Neuron (in vitro differentiated cells): Measurements from ENCODE around the gene PHF8.

ENCODE experiments used
- H2AFZ ChIP-seq: one replicate; pipeline ENCODE4 v1.6.1; 2013; ENCODE audit warnings: low read depth, mild to moderate bottlenecking, inconsistent platforms, low read length, moderate library complexity
- H3K27me3 ChIP-seq: one replicate; pipeline ENCODE4 v1.6.1; 2013; ENCODE audit warnings: low read length; ENCODE audit not compliant: insufficient read depth
- H3K36me3 ChIP-seq: one replicate; pipeline ENCODE4 v1.6.1; 2013; ENCODE audit warnings: low read length; ENCODE audit not compliant: insufficient read depth
- H3K4me1 ChIP-seq: one replicate; pipeline ENCODE4 v1.6.1; 2013; ENCODE audit warnings: low read length; ENCODE audit not compliant: insufficient read depth
- H3K4me3 ChIP-seq: 2 replicates; pipeline ENCODE4 v1.5.1; 2013; ENCODE audit warnings: mild to moderate bottlenecking, low read length, moderate library complexity
- H3K9me3 ChIP-seq: one replicate; pipeline ENCODE4 v1.6.1; 2013; ENCODE audit warnings: low read length

The PHF8 gene

GRCh38 chrX:53990171-53990570 lies 54.1 kb downstream of the PHF8 start:
- H3K4me3 ChIP-seq, result no peak overlapping the region
- H3K27me3 ChIP-seq, result no peaks in the 10 kb centered on the region
- H3K4me1 ChIP-seq, result no peaks in the 10 kb centered on the region
- no peak overlapping the region for H2AFZ ChIP-seq
- peaks cover 21% of the 10 kb centered on the region for H3K36me3 ChIP-seq
- H3K9me3 ChIP-seq, result no peaks in the 10 kb centered on the region

- Histone ChIP-seq H3K4me1 (no peaks in the 10 kb centered on the region), H2AFZ (no peak overlapping the region), H3K27me3 (no peaks in the 10 kb centered on the region), H3K9me3 (no peaks in the 10 kb centered on the region), H3K4me3 (no peak overlapping the region), H3K36me3 (peaks cover 12% of the 10 kb centered on the region)
Measured at GRCh38 chrX:53984895-53985294, 59.4 kb downstream of the PHF8 start.

GRCh38 chrX:53974529-53974928 lies 69.7 kb downstream of the PHF8 start:
- no peak overlapping the region for H2AFZ ChIP-seq
- no peaks in the 10 kb centered on the region for H3K27me3 ChIP-seq
- H3K9me3 ChIP-seq, result peaks cover 8% of the 10 kb centered on the region
- H3K36me3 ChIP-seq, result peaks cover 11% of the 10 kb centered on the region
- no peak overlapping the region for H3K4me3 ChIP-seq
- H3K4me1 ChIP-seq, result no peaks in the 10 kb centered on the region

- H3K4me1 ChIP-seq, result no peaks in the 10 kb centered on the region
- H3K9me3 ChIP-seq, result peaks cover 6% of the 10 kb centered on the region
- H3K4me3 ChIP-seq, result no peak overlapping the region
- peaks cover 3% of the 10 kb centered on the region for H3K36me3 ChIP-seq
- H2AFZ ChIP-seq, result no peak overlapping the region
- H3K27me3 ChIP-seq, result no peaks in the 10 kb centered on the region
Measured at GRCh38 chrX:53969540-53969939, 74.7 kb downstream of the PHF8 start.

- Histone ChIP-seq H3K36me3 (peaks cover 4% of the 10 kb centered on the region), H3K4me3 (no peak overlapping the region), H2AFZ (no peak overlapping the region), H3K27me3 (no peaks in the 10 kb centered on the region), H3K9me3 (no peaks in the 10 kb centered on the region), H3K4me1 (no peaks in the 10 kb centered on the region)
Measured at GRCh38 chrX:53950130-53950733, 94.0 kb downstream of the PHF8 start.

GRCh38 chrX:53940180-53940579 lies 104.1 kb downstream of the PHF8 start:
- Histone ChIP-seq H2AFZ (no peak overlapping the region), H3K9me3 (no peaks in the 10 kb centered on the region), H3K4me1 (no peaks in the 10 kb centered on the region), H3K4me3 (no peak overlapping the region), H3K27me3 (no peaks in the 10 kb centered on the region), H3K36me3 (peaks cover 36% of the 10 kb centered on the region)

GRCh38 chrX:53939127-53939526 lies 105.1 kb downstream of the PHF8 start:
- peaks cover 33% of the 10 kb centered on the region for H3K36me3 ChIP-seq
- H3K9me3 ChIP-seq, result no peaks in the 10 kb centered on the region
- no peak overlapping the region for H3K4me3 ChIP-seq
- no peaks in the 10 kb centered on the region for H3K4me1 ChIP-seq
- H3K27me3 ChIP-seq, result no peaks in the 10 kb centered on the region
- no peak overlapping the region for H2AFZ ChIP-seq

GRCh38 chrX:53930515-53931380 lies 113.5 kb downstream of the PHF8 start:
- no peaks in the 10 kb centered on the region for H3K9me3 ChIP-seq
- H3K4me1 ChIP-seq, result no peaks in the 10 kb centered on the region
- no peak overlapping the region for H2AFZ ChIP-seq
- no peaks in the 10 kb centered on the region for H3K36me3 ChIP-seq
- peaks cover 1% of the 10 kb centered on the region for H3K27me3 ChIP-seq
- H3K4me3 ChIP-seq, result no peak overlapping the region

- H3K4me3 ChIP-seq, result no peak overlapping the region
- no peak overlapping the region for H2AFZ ChIP-seq
- no peaks in the 10 kb centered on the region for H3K4me1 ChIP-seq
- H3K27me3 ChIP-seq, result peaks cover 2% of the 10 kb centered on the region
- no peaks in the 10 kb centered on the region for H3K36me3 ChIP-seq
- no peaks in the 10 kb centered on the region for H3K9me3 ChIP-seq
Measured at GRCh38 chrX:53926030-53926429, 118.2 kb downstream of the PHF8 start.

GRCh38 chrX:53918702-53919101 lies 125.6 kb downstream of the PHF8 start:
- no peak overlapping the region for H2AFZ ChIP-seq
- no peaks in the 10 kb centered on the region for H3K9me3 ChIP-seq
- H3K4me3 ChIP-seq, result no peak overlapping the region
- H3K27me3 ChIP-seq, result peaks cover 2% of the 10 kb centered on the region
- no peaks in the 10 kb centered on the region for H3K36me3 ChIP-seq
- H3K4me1 ChIP-seq, result no peaks in the 10 kb centered on the region

GRCh38 chrX:53900623-53901022 lies 143.7 kb downstream of the PHF8 start:
- no peak overlapping the region for H3K4me3 ChIP-seq
- no peaks in the 10 kb centered on the region for H3K27me3 ChIP-seq

GRCh38 chrX:53895270-53895669 lies 149.0 kb downstream of the PHF8 start:
- Histone ChIP-seq H3K36me3 (no peaks in the 10 kb centered on the region), H3K9me3 (no peaks in the 10 kb centered on the region), H2AFZ (no peak overlapping the region), H3K4me1 (no peaks in the 10 kb centered on the region), H3K27me3 (no peaks in the 10 kb centered on the region), H3K4me3 (no peak overlapping the region)

More at GRCh38 chrX:53900623-53901022, 143.7 kb downstream of the PHF8 start:
- Histone ChIP-seq H2AFZ (no peak overlapping the region), H3K9me3 (no peaks in the 10 kb centered on the region), H3K4me1 (no peaks in the 10 kb centered on the region), H3K36me3 (no peaks in the 10 kb centered on the region)
